Measurements from ENCODE around the gene SSBP2. TPM values are rescaled to one million over a fixed set of nuclear protein-coding genes. Genes with fewer than 3 reads are reported as not detected.

SSBP2 gene
- total and polyA plus RNA-seq, 2 donors (not counting 3 experiments of a cell fraction or from before 2014, with no cell fraction given), result 9.6 to 11.5 TPM

DNA sequence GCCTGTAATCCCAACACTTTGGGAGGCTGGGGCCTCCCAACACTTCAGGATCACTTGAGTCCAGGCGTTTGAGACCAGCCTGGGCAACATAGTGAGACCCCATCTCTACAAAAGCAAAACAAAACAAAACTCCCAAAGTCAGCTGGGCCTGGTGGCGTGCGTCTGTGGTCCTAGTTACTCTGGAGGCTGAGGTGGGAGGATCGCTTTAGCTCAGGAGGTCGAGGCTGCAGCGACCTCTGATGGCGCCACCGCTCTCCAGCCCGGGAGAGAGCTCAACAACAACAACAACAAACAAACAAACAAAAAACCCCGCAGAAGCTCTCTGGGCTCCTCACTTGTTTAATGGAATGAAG, 357.5 kb downstream of the SSBP2 start:
- dilution Hi-C loops (cut with MboI; ENCODE audit: extremely low pct_ligation_motif_present, low sequenced_read_pairs), result no loop called here
- CTCF ChIA-PET, result no interaction called here
- no peak overlapping the region for H3K9ac ChIP-seq (replicated peaks; ENCODE audit: extremely low read depth, insufficient read depth, low read length)
- H3K79me2 ChIP-seq (ENCODE audit: control insufficient read depth, insufficient read depth, low read length), result no peaks in the 10 kb centered on the region
- DNase-seq (ENCODE audit: low read depth, low spot score) (no peak), FAIRE-seq (no peak)
- POLR2A ChIA-PET, result no interaction called here
- H3K4me3 ChIP-seq (replicated peaks in 1 of 3; ENCODE audit: insufficient read depth in 1 of 3, low read depth in 1 of 3, low read length in 3 of 3), result peak overlapping the region in 2 of 3 experiments; percentile 19 to 24
- H3K4me2 ChIP-seq (ENCODE audit: insufficient read depth, low read length), result peak overlapping the region; percentile 32
- H3K9me1 ChIP-seq (replicated peaks; ENCODE audit: control insufficient read depth, extremely low read depth, insufficient read depth, low read length), result no peaks in the 10 kb centered on the region
- H4K20me1 ChIP-seq (replicated peaks; ENCODE audit: control insufficient read depth, extremely low read depth, insufficient read depth, low read length), result no peaks in the 10 kb centered on the region
- TF ChIP-seq, protein P1, sequence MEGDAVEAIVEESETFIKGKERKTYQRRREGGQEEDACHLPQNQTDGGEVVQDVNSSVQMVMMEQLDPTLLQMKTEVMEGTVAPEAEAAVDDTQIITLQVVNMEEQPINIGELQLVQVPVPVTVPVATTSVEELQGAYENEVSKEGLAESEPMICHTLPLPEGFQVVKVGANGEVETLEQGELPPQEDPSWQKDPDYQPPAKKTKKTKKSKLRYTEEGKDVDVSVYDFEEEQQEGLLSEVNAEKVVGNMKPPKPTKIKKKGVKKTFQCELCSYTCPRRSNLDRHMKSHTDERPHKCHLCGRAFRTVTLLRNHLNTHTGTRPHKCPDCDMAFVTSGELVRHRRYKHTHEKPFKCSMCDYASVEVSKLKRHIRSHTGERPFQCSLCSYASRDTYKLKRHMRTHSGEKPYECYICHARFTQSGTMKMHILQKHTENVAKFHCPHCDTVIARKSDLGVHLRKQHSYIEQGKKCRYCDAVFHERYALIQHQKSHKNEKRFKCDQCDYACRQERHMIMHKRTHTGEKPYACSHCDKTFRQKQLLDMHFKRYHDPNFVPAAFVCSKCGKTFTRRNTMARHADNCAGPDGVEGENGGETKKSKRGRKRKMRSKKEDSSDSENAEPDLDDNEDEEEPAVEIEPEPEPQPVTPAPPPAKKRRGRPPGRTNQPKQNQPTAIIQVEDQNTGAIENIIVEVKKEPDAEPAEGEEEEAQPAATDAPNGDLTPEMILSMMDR (IDR thresholded peaks at IDR 0.05; ENCODE audit: extremely low read depth in 1 of 2, insufficient read depth in 1 of 2, low read depth in 1 of 2, low read length in 2 of 2), result no peak
- no peak for TF ChIP-seq POLR2AphosphoS5 (IDR thresholded peaks at IDR 0.05; ENCODE audit: insufficient read depth, low read depth, low read length)
- TF ChIP-seq GATA2 (IDR thresholded peaks at IDR 0.05; ENCODE audit: insufficient read depth, insufficient read length, low read depth, low read length), result no peak
- TF ChIP-seq, protein P2, sequence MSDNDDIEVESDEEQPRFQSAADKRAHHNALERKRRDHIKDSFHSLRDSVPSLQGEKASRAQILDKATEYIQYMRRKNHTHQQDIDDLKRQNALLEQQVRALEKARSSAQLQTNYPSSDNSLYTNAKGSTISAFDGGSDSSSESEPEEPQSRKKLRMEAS (IDR thresholded peaks at IDR 0.05; ENCODE audit: insufficient read depth, insufficient read length), result no peak
- no peak for TF ChIP-seq MYC (IDR thresholded peaks at IDR 0.05; ENCODE audit: low read depth, low read length)
- no peak for TF ChIP-seq POLR2A (IDR thresholded peaks at IDR 0.05; ENCODE audit: low read depth, low read length)
- no peak for TF ChIP-seq FOS (IDR thresholded peaks at IDR 0.05; ENCODE audit: borderline replicate concordance, insufficient read depth, low read length)
- H3K36me3 ChIP-seq (ENCODE audit: control insufficient read depth in 2 of 2, extremely low read depth in 1 of 2, insufficient read depth in 2 of 2, low read length in 2 of 2), result no peaks in the 10 kb centered on the region
- no peak overlapping the region for H3K27ac ChIP-seq (ENCODE audit: insufficient read depth, low read depth, low read length)
- H2AFZ ChIP-seq (ENCODE audit: low read depth, low read length), result peak overlapping the region; percentile 85
- BruUV-seq (replicated peaks), result no TSS peak
- H3K27me3 ChIP-seq (ENCODE audit: control insufficient read depth in 2 of 2, insufficient read depth in 2 of 2, low read length in 2 of 2), result peaks cover 3 to 8% of the 10 kb centered on the region in 2 experiments
- intact Hi-C loops (cut with micrococcal nuclease), result no loop called here
- H3K4me1 ChIP-seq (ENCODE audit: control insufficient read depth, extremely low read depth, insufficient read depth, low read length), result no peaks in the 10 kb centered on the region
- H3K9me3 ChIP-seq (replicated peaks; ENCODE audit: control insufficient read depth, insufficient read depth, low read length), result peaks cover 2% of the 10 kb centered on the region
